Neural cell (in vitro differentiated cells): ENCODE measurements around the gene FILIP1.

Source experiments
- CTCF ChIP-seq: fragments of 450-650 bp; IDR thresholded peaks from 2 replicates; pipeline ENCODE4 v1.5.1; 2014; ENCODE audit warnings: antibody characterized with exemption, mild to moderate bottlenecking, moderate library complexity; ENCODE audit not compliant: poor library complexity, severe bottlenecking
- EP300 ChIP-seq: fragments of 450-650 bp; conservative IDR thresholded peaks from 2 replicates; pipeline ENCODE4 v1.6.1; 2014; ENCODE audit warnings: antibody characterized with exemption, mild to moderate bottlenecking, moderate library complexity; ENCODE audit not compliant: poor library complexity, severe bottlenecking
- EZH2 ChIP-seq: fragments of 200-600, 300-800 bp; shearing (Covaris generic), sonication (generic); IDR thresholded peaks from 2 replicates; pipeline ENCODE4 v1.6.1; 2014; ENCODE audit warnings: antibody characterized with exemption, low read length, borderline replicate concordance, mild to moderate bottlenecking; ENCODE audit not compliant: insufficient read depth, poor library complexity, severe bottlenecking
- POLR2AphosphoS5 ChIP-seq: IDR thresholded peaks from 2 replicates; pipeline ENCODE4 v1.6.1; 2012
- RAD21 ChIP-seq: fragments of 450-650 bp; conservative IDR thresholded peaks from 2 replicates; pipeline ENCODE4 v1.6.1; 2014; ENCODE audit warnings: antibody characterized with exemption, mild to moderate bottlenecking, moderate library complexity
- SMC3 ChIP-seq: fragments of 450-650 bp; conservative IDR thresholded peaks from 2 replicates; pipeline ENCODE4 v1.6.1; 2014; ENCODE audit warnings: antibody characterized with exemption, mild to moderate bottlenecking, moderate library complexity; ENCODE audit not compliant: poor library complexity

DNA sequence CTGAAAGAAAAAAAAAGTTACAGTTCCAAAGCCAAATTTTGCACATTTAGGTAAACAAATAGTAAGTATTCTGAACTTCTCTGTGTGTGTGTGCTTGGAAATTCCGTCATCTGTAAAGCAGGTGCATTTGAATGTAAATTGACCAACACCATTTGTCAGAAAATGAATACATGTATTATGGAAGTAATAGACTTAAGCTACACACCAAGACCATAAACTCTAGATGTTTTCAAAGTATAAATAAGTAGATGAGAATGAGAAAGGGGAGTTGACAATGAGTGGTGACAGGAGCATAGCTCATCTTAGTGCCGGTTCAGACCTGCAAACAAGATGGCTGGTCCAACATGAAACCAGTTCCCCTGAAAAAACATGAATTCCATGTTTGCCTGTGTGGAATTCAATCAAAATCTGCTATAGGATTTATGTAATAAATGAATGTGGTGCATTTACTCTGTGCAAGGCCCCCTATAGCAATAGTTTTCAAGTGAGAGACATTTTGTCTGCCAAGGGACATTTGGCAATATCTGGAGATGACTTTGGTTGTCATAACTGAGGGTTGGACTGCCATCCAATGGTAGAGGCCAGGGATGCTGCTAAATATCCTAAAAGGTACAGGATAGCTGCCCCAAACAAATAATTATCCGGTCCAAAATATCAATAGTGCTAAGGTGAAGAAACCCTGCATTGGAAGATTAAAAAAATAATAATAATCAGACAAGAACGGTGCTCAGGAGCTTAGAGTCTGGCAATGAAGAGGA, 11.0 kb upstream of the FILIP1 start:
- TF ChIP-seq CTCF (no peak), POLR2AphosphoS5 (no peak), SMC3 (no peak), EZH2 (no peak), RAD21 (no peak), EP300 (no peak)
